ENCODE measurements around the gene EHD4. TPM values are rescaled to one million over a fixed set of nuclear protein-coding genes. Genes with fewer than 3 reads are reported as not detected.

EHD4 gene
- total RNA-seq = 10 to 100 TPM; 26.4 to 39.0 (median 35.0) TPM
- long read RNA-seq, donor 1, full-length matches to known transcripts = 73 of 97 reads
- long read RNA-seq, donor 1, partial matches to known transcripts = 10 of 97 reads
- long read RNA-seq, donor 1, other reads (novel, unspliced or antisense) = 14 of 97 reads
- long read RNA-seq, donor 2, full-length matches to known transcripts = 51 of 56 reads
- long read RNA-seq, donor 2, partial matches to known transcripts = 2 of 56 reads
- long read RNA-seq, donor 2, other reads (novel, unspliced or antisense) = 3 of 56 reads

- peak; percentile 25 for TF ChIP-seq CTCF (IDR thresholded peaks at IDR 0.05)
- H3K36me3 ChIP-seq (ENCODE audit: low read depth) = no peaks in the 10 kb centered on the region
- H3K4me3 ChIP-seq = peak within 1 kb of the TSS; percentile 90
- DNase-seq (peak; percentile 97 to 99 (median 99)), ATAC-seq (peak; percentile 92)
- H3K9me3 ChIP-seq = no peaks in the 10 kb centered on the region
- intact Hi-C loops (cut with DNase I, micrococcal nuclease) = loop anchor here in 1 of 2 donors (5.0 kb wide), 1 partner anchor 45 kb away; no protein-coding TSS in a partner anchor
- H3K4me1 ChIP-seq (ENCODE audit: low read depth) = peaks cover 16% of the 10 kb centered on the region
Observed at GRCh38 chr15:41972253-41973242, at the start of gene EHD4. Gene EHD4, minus strand, starts transcription at chr15:41972557. Its CDS starts 63 bp downstream, at chr15:41972494.

GRCh38 chr15:42021593-42021992, 49.2 kb upstream of the EHD4 start:
- TF ChIP-seq CTCF (IDR thresholded peaks at IDR 0.05) = no peak
- Histone ChIP-seq H3K4me1 (ENCODE audit: low read depth) (no peaks in the 10 kb centered on the region), H3K4me3 (no peak overlapping the region), H3K36me3 (ENCODE audit: low read depth) (no peaks in the 10 kb centered on the region), H3K9me3 (no peaks in the 10 kb centered on the region)
- intact Hi-C loops (cut with DNase I, micrococcal nuclease) = no loop called here
- DNase-seq = no peak
- ATAC-seq = no peak

GRCh38 chr15:42020713-42021273, 48.4 kb upstream of the EHD4 start, which contains the start of gene PLA2G4E:
Gene PLA2G4E, minus strand, starts transcription at chr15:42021042. Its CDS starts 12 bp downstream, at chr15:42021030.
- ATAC-seq = no peak
- no peak for TF ChIP-seq CTCF (IDR thresholded peaks at IDR 0.05)

GRCh38 chr15:42018306-42019224, 46.2 kb upstream of the EHD4 start:
- DNase-seq (no peak), ATAC-seq (no peak)
- H3K9me3 ChIP-seq = no peaks in the 10 kb centered on the region
- intact Hi-C loops (cut with DNase I, micrococcal nuclease) = no loop called here
- TF ChIP-seq CTCF (IDR thresholded peaks at IDR 0.05) = no peak
- no peaks in the 10 kb centered on the region for H3K4me1 ChIP-seq (ENCODE audit: low read depth)
- no peak overlapping the region for H3K4me3 ChIP-seq
- no peaks in the 10 kb centered on the region for H3K36me3 ChIP-seq (ENCODE audit: low read depth)

More at GRCh38 chr15:42020713-42021273, 48.4 kb upstream of the EHD4 start, which contains the start of gene PLA2G4E:
- H3K4me3 ChIP-seq = no peak within 1 kb of the TSS
- H3K4me1 ChIP-seq (ENCODE audit: low read depth) = no peaks in the 10 kb centered on the region
- intact Hi-C loops (cut with DNase I, micrococcal nuclease) = no loop called here
- no peaks in the 10 kb centered on the region for H3K36me3 ChIP-seq (ENCODE audit: low read depth)
- no peaks in the 10 kb centered on the region for H3K9me3 ChIP-seq
- no peak for DNase-seq
